Naive thymus-derived CD4-positive, alpha-beta T cell (primary cell): Measurements from ENCODE around the gene LTF. TPM values are rescaled to one million over a fixed set of nuclear protein-coding genes. Genes with fewer than 3 reads are reported as not detected.
"Not testable (repeated sequence)": the region's sequence is repeated elsewhere in the genome, so short reads cannot be mapped to it uniquely, and the experiment has no call there.

Experiments used
- ATAC-seq: fragments of 150-1000 bp; cut with Tn5 transposase; 2 replicates; pipeline ENCODE4 v1.10.0; 2021; ENCODE audit warnings: mild to moderate bottlenecking, moderate library complexity
- CTCF ChIA-PET: fragments of 350-600 bp; sonication (Branson Sonifier 250); formaldehyde crosslinking; loops from one replicate; lab custom pipeline; 2021; ENCODE audit warnings: antibody characterized with exemption; lab: Charles Lee
- POLR2A ChIA-PET: fragments of 350-600 bp; sonication (Branson Sonifier 250); formaldehyde crosslinking; loops from one replicate; lab custom pipeline; 2021; ENCODE audit warnings: antibody characterized with exemption, inconsistent platforms; lab: Charles Lee
- DNase-seq, 9 donors: peaks; one replicate each; pipeline versions ENCODE4 v3.0.0 to v3.0.0-alpha.2; 2020 to 2022; ENCODE audit warnings: mixed read lengths in 1 of 9
- H3K27ac ChIP-seq: one replicate; pipeline ENCODE4 v1.7.0; 2013; ENCODE audit warnings: mild to moderate bottlenecking, low read depth, low read length, moderate library complexity
- H3K27me3 ChIP-seq, 2 donors: one replicate each; pipeline ENCODE4 v1.7.0; 2013; ENCODE audit warnings: low read length in 2 of 2, mild to moderate bottlenecking in 2 of 2, moderate library complexity in 2 of 2; ENCODE audit not compliant: control insufficient read depth in 2 of 2, insufficient read depth in 2 of 2
- H3K36me3 ChIP-seq, 3 experiments: 1 replicate in 2 of 3; 2 replicates in 1 of 3; pipeline ENCODE4 v1.7.0; 2013; ENCODE audit warnings: low read length in 3 of 3, mild to moderate bottlenecking in 3 of 3, moderate library complexity in 1 of 3; ENCODE audit not compliant: insufficient read depth in 3 of 3, control insufficient read depth in 2 of 3
- H3K4me1 ChIP-seq, 2 donors: one replicate each; pipeline ENCODE4 v1.7.0; 2013; ENCODE audit warnings: low read length in 2 of 2, mild to moderate bottlenecking in 2 of 2, moderate library complexity in 1 of 2; ENCODE audit not compliant: control insufficient read depth in 2 of 2, insufficient read depth in 2 of 2
- H3K4me3 ChIP-seq: 2 replicates; pipeline ENCODE4 v1.7.0; 2013; ENCODE audit warnings: mild to moderate bottlenecking, low read length
- H3K9me3 ChIP-seq, 3 experiments: 1 replicate in 2 of 3; 2 replicates in 1 of 3; pipeline ENCODE4 v1.7.0; 2013; ENCODE audit warnings: low read length in 3 of 3; ENCODE audit not compliant: control insufficient read depth in 2 of 3
- H3K27ac Mint-ChIP-seq, 9 donors: one replicate each; pipeline ENCODE4 v1.8.0; 2020 to 2022; ENCODE audit warnings: mixed read lengths in 9 of 9, mild to moderate bottlenecking in 8 of 9, moderate library complexity in 5 of 9, inconsistent platforms in 2 of 9
- H3K27me3 Mint-ChIP-seq, 5 donors: one replicate each; pipeline ENCODE4 v1.8.0; 2021 to 2022; ENCODE audit warnings: mixed read lengths in 5 of 5, mild to moderate bottlenecking in 1 of 5
- H3K36me3 Mint-ChIP-seq, 5 donors: one replicate each; pipeline ENCODE4 v1.8.0; 2020 to 2022; ENCODE audit warnings: mixed read lengths in 5 of 5, mild to moderate bottlenecking in 3 of 5, inconsistent platforms in 1 of 5
- H3K4me1 Mint-ChIP-seq, 7 donors: one replicate each; pipeline ENCODE4 v1.8.0; 2020 to 2022; ENCODE audit warnings: mixed read lengths in 7 of 7, mild to moderate bottlenecking in 3 of 7, inconsistent platforms in 1 of 7
- H3K4me3 Mint-ChIP-seq, 10 donors: one replicate each; pipeline ENCODE4 v1.8.0; 2020 to 2022; ENCODE audit warnings: mild to moderate bottlenecking in 10 of 10, mixed read lengths in 10 of 10, moderate library complexity in 6 of 10, inconsistent platforms in 2 of 10
- H3K9me3 Mint-ChIP-seq, 11 donors: one replicate each; pipeline ENCODE4 v1.8.0; 2020 to 2022; ENCODE audit warnings: mixed read lengths in 11 of 11, mild to moderate bottlenecking in 4 of 11, inconsistent platforms in 1 of 11, moderate library complexity in 1 of 11
- intact Hi-C, 2 donors: fragments of 100-400 bp; cut with micrococcal nuclease; formaldehyde crosslinking; loops; one replicate each; pipeline ENCODE4 v1.15.1; 2023
- polyA plus RNA-seq, 2 donors: library from polyadenylated mRNA; unstranded; fragments of 300-500 nt; fragmentation: Illumina TruSeq; gene quantifications; one replicate each; pipeline ENCODE4 v1.2.3, GENCODE V29; 2021
- total RNA-seq, 6 experiments: library from RNA in 5 of 6; stranded (reverse) in 5 of 6; gene quantifications; 1 replicate in 5 of 6; 2 replicates in 1 of 6; pipeline ENCODE4 v1.2.3 and lab custom pipeline; 2021 to 2026

LTF gene
- total and polyA plus RNA-seq, 7 experiments from 2014 or later, result 0.78 TPM; not detected in 6

GRCh38 chr3:46497556-46498265 is 33.0 kb upstream of the LTF start, which contains the start of gene RTP3:
Gene RTP3, plus strand, starts transcription at chr3:46497976. Its CDS starts 87 bp downstream, at chr3:46498063.
- ChIA-PET CTCF (interaction anchor here (1.6 to 2.5 kb wide), 5 partner anchors 10 to 131 kb away, joined by 4 to 34 read pairs (median 9); no protein-coding TSS in a partner anchor), POLR2A (interaction anchor here (0.8 to 1.1 kb wide), 2 partner anchors 8 to 41 kb away, joined by 3 to 4 read pairs; no protein-coding TSS in a partner anchor)
- ATAC-seq, result no peak
- H3K27ac Mint-ChIP-seq, result peak within 1 kb of the TSS in 4 of 9 donors; percentile 18 to 83 (median 49)
- H3K36me3 Mint-ChIP-seq, result no peaks in the 10 kb centered on the region
- Histone ChIP-seq H3K4me1 (peaks cover 5% of the 10 kb centered on the region in 2 donors), H3K36me3 (no peaks in the 10 kb centered on the region), H3K27ac (no peak within 1 kb of the TSS), H3K27me3 (no peaks in the 10 kb centered on the region), H3K9me3 (no peaks in the 10 kb centered on the region), H3K4me3 (no peak within 1 kb of the TSS)
- no peak for DNase-seq
- no peak within 1 kb of the TSS for H3K4me3 Mint-ChIP-seq
- intact Hi-C loops, result no loop called here
- no peaks in the 10 kb centered on the region for H3K9me3 Mint-ChIP-seq
- H3K27me3 Mint-ChIP-seq, result peaks cover 0 to 8% (median 0%) of the 10 kb centered on the region in 5 donors
- peaks cover 5 to 20% (median 9%) of the 10 kb centered on the region in 7 donors for H3K4me1 Mint-ChIP-seq

GRCh38 chr3:46496746-46497555 is 32.2 kb upstream of the LTF start:
- H3K27ac Mint-ChIP-seq, result peak overlapping the region in 2 of 9 donors; percentile 24 to 83
- H3K4me3 ChIP-seq, result no peak overlapping the region
- peak; percentile 44 for ATAC-seq
- H3K27ac ChIP-seq, result no peak overlapping the region
- no peaks in the 10 kb centered on the region for H3K27me3 ChIP-seq
- H3K9me3 ChIP-seq, result no peaks in the 10 kb centered on the region
- no peaks in the 10 kb centered on the region for H3K36me3 ChIP-seq
- peak in 7 of 9 donors; percentile 15 to 46 (median 31) for DNase-seq
- no peak overlapping the region for H3K4me3 Mint-ChIP-seq
- POLR2A ChIA-PET, result interaction anchor here (0.8 kb wide), 1 partner anchor 42 kb away, joined by 3 read pairs; no protein-coding TSS in a partner anchor
- H3K4me1 ChIP-seq, result peaks cover 5% of the 10 kb centered on the region in 2 donors
- intact Hi-C loops, result loop anchor here (1.0 kb wide), 3 partner anchors 9 to 61 kb away; no protein-coding TSS in a partner anchor
- peaks cover 5 to 20% (median 9%) of the 10 kb centered on the region in 7 donors for H3K4me1 Mint-ChIP-seq
- no peaks in the 10 kb centered on the region for H3K9me3 Mint-ChIP-seq
- no peaks in the 10 kb centered on the region for H3K36me3 Mint-ChIP-seq
- H3K27me3 Mint-ChIP-seq, result peaks cover 0 to 9% (median 0%) of the 10 kb centered on the region in 5 donors
- CTCF ChIA-PET, result interaction anchor here (0.9 to 2.5 kb wide), 9 partner anchors 9 to 132 kb away, joined by 3 to 34 read pairs (median 4); no protein-coding TSS in a partner anchor

- Histone ChIP-seq H3K4me3 (no peak overlapping the region), H3K27ac (no peak overlapping the region), H3K4me1 (peaks cover 5% of the 10 kb centered on the region in 2 donors), H3K27me3 (no peaks in the 10 kb centered on the region), H3K9me3 (no peaks in the 10 kb centered on the region), H3K36me3 (no peaks in the 10 kb centered on the region)
- ATAC-seq (no peak), DNase-seq (no peak)
- intact Hi-C loops, result loop anchor here (1.0 kb wide), 3 partner anchors 8 to 62 kb away; no protein-coding TSS in a partner anchor
- POLR2A ChIA-PET, result interaction anchor here (0.7 kb wide), 1 partner anchor 143 kb away, joined by 3 read pairs; no protein-coding TSS in a partner anchor
- H3K4me3 Mint-ChIP-seq, result no peak overlapping the region
- no peaks in the 10 kb centered on the region for H3K9me3 Mint-ChIP-seq
- no peak overlapping the region for H3K27ac Mint-ChIP-seq
- peaks cover 0 to 10% (median 0%) of the 10 kb centered on the region in 5 donors for H3K27me3 Mint-ChIP-seq
- no peaks in the 10 kb centered on the region for H3K36me3 Mint-ChIP-seq
- H3K4me1 Mint-ChIP-seq, result peaks cover 5 to 20% (median 9%) of the 10 kb centered on the region in 7 donors
- CTCF ChIA-PET, result interaction anchor here (0.9 to 2.5 kb wide), 8 partner anchors 8 to 133 kb away, joined by 3 to 34 read pairs (median 6); no protein-coding TSS in a partner anchor
These were observed 31.3 kb upstream of the LTF start for GRCh38 chr3:46495901-46496456.

GRCh38 chr3:46494491-46494890 is 29.8 kb upstream of the LTF start:
- CTCF ChIA-PET, H3K36me3 ChIP-seq, H3K27ac Mint-ChIP-seq, H3K4me3 ChIP-seq, DNase-seq, H3K36me3 Mint-ChIP-seq, H3K4me1 ChIP-seq, ATAC-seq, POLR2A ChIA-PET, intact Hi-C loops, H3K9me3 Mint-ChIP-seq, H3K4me3 Mint-ChIP-seq, H3K9me3 ChIP-seq, H3K27me3 ChIP-seq, H3K27ac ChIP-seq: not testable (repeated sequence)
- peaks cover 0 to 14% (median 0%) of the 10 kb centered on the region in 5 donors for H3K27me3 Mint-ChIP-seq
- peaks cover 4 to 25% (median 11%) of the 10 kb centered on the region in 7 donors for H3K4me1 Mint-ChIP-seq

GRCh38 chr3:46492890-46493547 is 28.3 kb upstream of the LTF start:
- ChIA-PET CTCF (interaction anchor here (0.8 to 2.1 kb wide), 4 partner anchors 28 to 67 kb away, joined by 3 to 7 read pairs (median 5); no protein-coding TSS in a partner anchor), POLR2A (interaction anchor here (1.9 kb wide), 1 partner anchor 46 kb away, joined by 6 read pairs; no protein-coding TSS in a partner anchor)
- Mint-ChIP-seq H3K4me1 (peaks cover 10 to 36% (median 23%) of the 10 kb centered on the region in 7 donors), H3K36me3 (no peaks in the 10 kb centered on the region), H3K27me3 (peaks cover 0 to 11% (median 0%) of the 10 kb centered on the region in 5 donors), H3K9me3 (no peaks in the 10 kb centered on the region), H3K27ac (peak overlapping the region in 5 of 9 donors; percentile 62 to 85 (median 70)), H3K4me3 (no peak overlapping the region)
- no peak for DNase-seq
- no peaks in the 10 kb centered on the region for H3K9me3 ChIP-seq
- no peak overlapping the region for H3K4me3 ChIP-seq
- H3K27ac ChIP-seq, result no peak overlapping the region
- H3K27me3 ChIP-seq, result no peaks in the 10 kb centered on the region
- intact Hi-C loops, result no loop called here
- ATAC-seq, result no peak
- H3K4me1 ChIP-seq, result peaks cover 12 to 20% of the 10 kb centered on the region in 2 donors
- no peaks in the 10 kb centered on the region for H3K36me3 ChIP-seq
